ENCODE results near the gene SLAIN1. TPM values are rescaled to one million over a fixed set of nuclear protein-coding genes. Genes with fewer than 3 reads are reported as not detected.
"Not testable (repeated sequence)": the region's sequence is repeated elsewhere in the genome, so short reads cannot be mapped to it uniquely, and the experiment has no call there.

The SLAIN1 gene
- polyA plus RNA-seq (2014; cell fraction: cytosol; rRNA removed), result 52.8 and 56.3 TPM in 2 replicates
- 30.1 and 35.0 TPM in 2 replicates for polyA plus RNA-seq (2014; cell fraction: nucleus; rRNA removed)

DNA sequence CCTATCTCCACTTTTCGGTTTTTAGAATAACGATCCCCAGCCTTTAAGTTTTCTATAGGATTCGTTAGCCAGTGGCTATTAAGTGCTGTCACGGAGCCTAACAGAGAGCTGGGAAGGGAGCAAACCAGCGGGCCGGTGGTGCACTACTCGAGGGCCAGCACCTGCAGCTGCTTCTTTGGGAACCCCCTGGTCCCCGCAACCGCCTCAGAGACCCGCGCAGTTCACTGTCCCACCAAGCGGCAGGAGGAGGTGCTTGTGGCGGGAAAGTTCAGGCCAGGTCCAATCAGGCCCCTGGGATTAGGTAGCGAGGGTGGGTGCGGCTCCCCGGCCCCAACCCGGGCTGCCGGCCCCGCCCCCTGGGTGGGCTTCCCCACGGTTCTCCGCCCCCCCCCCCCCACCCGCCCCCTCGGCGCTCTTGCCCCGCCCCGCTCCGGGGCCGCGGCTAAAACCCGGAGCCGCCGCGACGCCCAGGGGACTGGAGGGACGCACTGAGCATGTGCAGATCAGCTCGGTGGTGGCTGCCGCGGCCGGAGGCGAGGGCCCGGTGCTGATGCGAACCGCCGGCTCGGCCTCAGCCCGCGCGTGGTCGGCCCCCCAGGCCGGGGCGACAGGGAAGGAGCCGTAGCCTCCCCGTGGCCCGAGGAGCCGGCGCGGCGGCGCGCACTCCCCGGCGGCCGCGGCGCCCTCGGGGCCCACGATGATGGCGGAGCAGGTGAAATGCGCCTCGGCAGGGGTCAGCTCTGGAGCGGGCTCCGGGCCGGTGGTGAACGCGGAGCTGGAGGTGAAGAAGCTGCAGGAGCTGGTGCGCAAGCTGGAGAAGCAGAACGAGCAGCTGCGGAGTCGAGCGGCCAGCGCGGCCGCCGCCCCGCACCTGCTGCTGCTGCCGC lies at the start of gene SLAIN1:
Gene SLAIN1 (plus strand): TSS at position 471 of the 887 bp plus-strand sequence. CDS start 227 bp downstream, at position 698.
- peak; percentile 90 for DNase-seq (ENCODE audit: low spot score)

DNA sequence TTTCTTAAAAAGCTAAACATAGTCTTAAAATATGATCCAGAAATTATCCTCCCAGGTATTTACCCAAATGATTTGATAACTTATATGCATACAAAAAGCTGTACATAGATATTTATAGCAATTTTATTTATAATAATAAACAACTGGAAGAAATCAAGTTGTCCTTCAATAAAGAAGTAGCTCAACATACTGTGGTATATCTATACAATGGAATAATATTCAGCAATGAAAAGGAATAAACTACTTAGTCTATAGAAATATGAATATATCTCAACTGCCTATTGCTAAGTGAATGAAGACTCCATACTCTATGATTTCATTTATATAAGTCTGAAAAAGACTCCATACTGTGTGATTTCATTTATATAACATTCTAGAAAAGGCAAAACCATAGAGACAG lies 47.1 kb upstream of the SLAIN1 start:
- DNase-seq (ENCODE audit: low spot score), result no peak

- DNase-seq (ENCODE audit: low spot score), result no peak
These were observed 44.2 kb upstream of the SLAIN1 start for GRCh38 chr13:77653301-77653700.

DNA sequence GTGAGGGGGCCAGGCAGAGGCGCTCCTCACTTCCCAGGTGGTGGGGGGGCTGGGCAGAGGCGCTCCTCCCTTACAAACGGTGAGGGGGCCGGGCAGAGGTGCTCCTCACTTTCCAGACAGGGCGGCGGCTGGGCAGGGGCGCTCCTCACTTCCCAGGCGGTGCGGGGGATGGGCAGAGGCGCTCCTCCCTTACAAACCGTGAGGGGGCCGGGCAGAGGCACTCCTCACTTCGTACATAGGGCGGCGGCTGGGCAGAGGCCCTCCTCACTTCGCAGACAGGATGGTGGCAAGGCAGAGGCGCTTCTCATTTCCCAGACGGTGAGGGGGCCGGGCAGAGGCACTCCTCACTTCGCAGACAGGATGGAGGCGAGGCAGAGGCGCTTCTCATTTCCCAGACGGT lies 37.5 kb upstream of the SLAIN1 start:
- DNase-seq (ENCODE audit: low spot score), result not testable (repeated sequence)

DNA sequence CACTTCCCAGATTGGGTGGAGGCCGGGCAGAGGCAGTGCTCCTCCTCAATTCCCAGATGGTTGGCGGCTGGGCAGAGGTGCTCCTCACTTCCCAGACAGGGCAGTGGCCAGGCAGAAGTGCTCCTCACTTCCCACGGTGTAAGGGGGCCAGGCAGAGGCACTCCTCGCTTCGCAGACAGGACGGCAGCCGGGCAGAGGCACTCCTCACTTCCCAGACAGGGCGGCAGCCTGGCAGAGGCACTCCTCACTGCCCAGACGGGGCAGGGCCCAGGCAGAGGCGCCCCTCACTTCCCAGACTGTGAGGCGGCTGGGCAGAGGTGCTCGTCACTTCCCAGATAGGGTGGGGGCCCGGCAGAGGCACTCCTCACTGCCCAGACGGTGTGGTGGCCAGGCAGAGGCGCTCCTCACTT lies 36.6 kb upstream of the SLAIN1 start:
- no peak for DNase-seq (ENCODE audit: low spot score)

DNA sequence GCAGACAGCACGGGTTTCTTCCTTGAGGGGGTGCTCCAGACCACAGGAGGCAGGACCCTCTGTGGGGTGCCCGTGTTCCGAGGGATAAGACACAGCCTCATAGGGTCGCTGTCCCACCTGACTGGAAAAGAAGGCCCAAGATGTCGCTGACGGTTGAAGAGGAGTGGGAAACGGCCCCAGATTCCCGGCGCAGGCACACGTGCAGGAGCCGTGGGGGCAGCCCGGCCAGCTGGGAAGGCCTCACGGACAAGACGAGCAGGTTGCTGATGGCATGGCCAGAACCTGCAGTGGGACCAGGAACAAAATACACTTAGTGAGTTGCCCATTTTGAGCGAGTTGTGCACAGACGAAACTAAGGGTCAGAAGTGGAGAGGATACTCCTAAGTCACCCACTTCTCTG lies 35.2 kb upstream of the SLAIN1 start:
- DNase-seq (ENCODE audit: low spot score), result not testable (repeated sequence)

DNA sequence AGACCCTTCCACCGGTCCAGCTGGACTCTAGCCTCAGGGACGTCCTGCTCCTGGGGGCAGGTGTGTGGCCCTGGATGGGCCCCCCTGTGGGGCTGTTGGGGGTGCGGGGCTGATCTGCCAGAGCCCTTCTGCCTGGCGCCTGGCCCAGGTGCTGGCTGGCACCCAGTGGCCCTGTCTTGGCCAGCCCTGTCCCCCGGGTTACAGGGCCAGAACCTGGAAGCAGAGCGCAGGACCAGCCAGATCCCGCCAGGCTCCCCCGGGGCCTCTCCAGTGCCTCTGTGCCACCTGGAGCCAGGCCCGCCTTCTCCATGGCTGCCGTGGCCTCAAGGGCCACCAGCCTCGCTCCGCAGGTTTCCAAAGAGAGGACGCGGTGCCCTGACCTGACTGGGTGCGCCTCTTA lies 34.7 kb upstream of the SLAIN1 start:
- DNase-seq (ENCODE audit: low spot score), result not testable (repeated sequence)

DNA sequence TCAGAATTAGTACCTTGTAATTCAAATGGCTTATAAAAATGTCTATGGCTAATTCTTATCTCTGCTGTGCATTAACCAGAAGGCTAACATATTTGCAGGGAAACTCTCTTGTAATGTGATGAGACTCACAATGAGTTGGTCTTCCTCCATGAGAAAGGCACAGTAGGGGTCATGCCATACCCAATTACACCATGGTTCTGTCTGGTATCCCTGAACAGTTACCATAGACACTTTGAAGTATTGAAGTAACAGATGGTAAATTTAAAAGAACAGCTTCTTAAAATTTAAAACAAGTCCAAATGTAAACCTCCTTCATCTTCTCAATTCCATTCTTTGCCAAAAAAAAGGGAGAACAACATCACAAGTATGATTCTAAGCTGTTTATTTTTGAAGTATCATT lies 22.6 kb upstream of the SLAIN1 start:
- no peak for DNase-seq (ENCODE audit: low spot score)

DNA sequence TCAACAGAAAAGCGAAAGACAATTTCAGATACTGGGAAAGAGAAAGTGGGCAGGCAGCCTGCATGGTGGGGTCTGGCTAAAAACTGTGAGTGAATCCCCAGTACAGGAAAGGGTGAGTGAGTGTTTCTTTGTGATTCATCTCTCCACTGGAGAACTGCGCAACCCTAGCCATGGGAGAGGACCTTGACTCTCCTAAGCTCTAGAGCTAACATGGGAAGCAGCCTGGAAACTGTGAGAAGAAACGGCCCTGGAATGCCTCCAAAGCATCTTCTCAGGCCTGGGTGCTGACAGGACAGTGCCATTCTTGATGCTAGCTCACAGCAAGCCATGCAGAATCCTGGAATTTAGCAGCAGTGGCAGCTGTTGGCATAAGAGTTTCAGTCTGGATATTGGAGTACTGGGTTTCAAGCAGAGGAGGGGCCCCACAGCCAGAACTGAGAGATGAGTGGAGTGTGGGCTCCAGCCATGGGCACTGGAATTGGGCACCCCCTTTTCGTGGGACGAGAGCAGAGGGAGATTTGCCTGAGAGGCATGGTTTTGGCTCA lies 18.7 kb upstream of the SLAIN1 start:
- DNase-seq (ENCODE audit: low spot score), result no peak

DNA sequence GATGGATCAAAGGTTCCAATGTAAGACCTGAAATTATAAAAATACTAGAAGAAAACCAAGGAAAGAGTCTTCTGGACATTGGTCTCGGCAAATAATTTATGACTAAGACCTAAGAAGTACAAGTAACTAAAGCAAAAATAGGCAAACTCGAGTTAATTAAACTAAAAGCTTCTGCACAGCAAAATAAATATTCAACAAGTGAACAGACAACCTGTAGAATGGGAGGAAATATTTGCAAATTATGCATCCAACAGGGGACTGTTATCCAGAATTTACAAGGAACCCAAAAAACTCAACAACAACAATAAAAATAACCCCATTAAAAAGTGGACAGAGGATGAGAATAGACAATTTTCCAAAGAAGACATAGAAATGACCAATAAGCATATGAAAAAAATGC lies 9.7 kb upstream of the SLAIN1 start:
- DNase-seq (ENCODE audit: low spot score), result no peak

- DNase-seq (ENCODE audit: low spot score), result no peak
These were observed 5.6 kb upstream of the SLAIN1 start for GRCh38 chr13:77691871-77692270.

GRCh38 chr13:77692746-77693448 lies 4.6 kb upstream of the SLAIN1 start:
- no peak for DNase-seq (ENCODE audit: low spot score)

GRCh38 chr13:77693449-77693940 lies 4.0 kb upstream of the SLAIN1 start:
- no peak for DNase-seq (ENCODE audit: low spot score)

GRCh38 chr13:77696006-77696878 lies 1.2 kb upstream of the SLAIN1 start:
- peak; percentile 66 for DNase-seq (ENCODE audit: low spot score)

- no peak for DNase-seq (ENCODE audit: low spot score)
These were observed 639 bp upstream of the SLAIN1 start for GRCh38 chr13:77696879-77697216.

DNA sequence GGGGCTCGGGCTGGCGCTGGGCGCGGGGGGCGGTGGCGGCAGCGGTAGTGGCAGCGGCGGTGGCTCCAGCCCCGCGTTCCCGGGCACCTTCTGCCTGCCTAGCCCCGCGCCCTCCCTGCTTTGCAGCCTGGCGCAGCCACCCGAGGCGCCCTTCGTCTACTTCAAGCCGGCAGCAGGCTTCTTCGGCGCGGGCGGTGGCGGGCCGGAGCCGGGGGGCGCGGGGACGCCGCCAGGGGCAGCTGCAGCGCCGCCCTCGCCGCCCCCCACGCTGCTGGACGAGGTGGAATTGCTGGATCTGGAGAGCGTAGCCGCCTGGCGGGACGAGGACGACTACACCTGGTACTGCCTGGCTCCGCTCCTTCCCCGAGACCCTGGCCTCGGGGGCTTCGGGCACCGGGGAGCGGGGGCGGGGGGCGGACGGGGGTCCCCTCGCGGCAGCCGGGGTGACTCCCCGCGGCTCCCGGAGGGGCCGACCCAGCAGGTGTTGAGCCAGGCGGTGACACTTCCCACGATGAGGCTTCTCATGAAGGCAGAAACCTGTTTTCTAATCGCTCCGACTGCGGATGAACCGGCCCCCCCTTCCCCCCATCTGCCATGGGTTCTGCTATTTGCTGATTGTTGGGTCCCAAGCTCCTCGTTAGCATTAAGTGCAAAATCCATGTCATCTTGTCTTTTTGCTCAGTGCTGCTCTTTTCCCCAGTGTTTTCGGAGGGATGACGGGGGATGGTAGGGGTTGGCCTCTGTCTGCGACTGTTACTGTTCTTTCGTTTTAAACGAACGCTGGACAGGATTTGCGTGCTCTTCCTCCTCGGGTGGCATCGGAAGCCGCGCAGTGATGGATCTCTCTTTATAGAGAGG lies 943 bp downstream of the SLAIN1 start:
- DNase-seq (ENCODE audit: low spot score), result peak; percentile 56

- DNase-seq (ENCODE audit: low spot score), result no peak
These were observed 1.7 kb downstream of the SLAIN1 start for GRCh38 chr13:77699059-77699680.

- no peak for DNase-seq (ENCODE audit: low spot score)
These were observed 3.8 kb downstream of the SLAIN1 start for GRCh38 chr13:77701305-77701704.

DNA sequence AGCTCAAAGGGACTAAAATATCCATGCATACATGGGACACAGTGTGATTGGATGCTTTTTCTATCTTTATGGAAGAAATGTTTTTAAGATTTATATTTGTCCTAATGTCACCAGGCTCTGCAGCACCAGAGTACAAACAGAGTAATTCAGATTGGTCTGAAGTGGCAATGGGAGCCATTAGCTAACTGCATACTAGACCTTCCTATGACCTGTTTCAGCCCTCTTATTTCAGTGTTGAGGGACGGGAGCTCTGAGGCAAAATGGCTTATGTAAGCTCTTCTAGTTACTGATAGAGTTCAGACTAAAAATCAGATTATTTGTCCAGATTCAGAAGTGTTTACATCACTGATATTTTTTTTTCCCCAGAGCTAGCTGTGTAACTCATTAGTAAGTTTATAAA lies 4.9 kb downstream of the SLAIN1 start:
- DNase-seq (ENCODE audit: low spot score), result no peak

DNA sequence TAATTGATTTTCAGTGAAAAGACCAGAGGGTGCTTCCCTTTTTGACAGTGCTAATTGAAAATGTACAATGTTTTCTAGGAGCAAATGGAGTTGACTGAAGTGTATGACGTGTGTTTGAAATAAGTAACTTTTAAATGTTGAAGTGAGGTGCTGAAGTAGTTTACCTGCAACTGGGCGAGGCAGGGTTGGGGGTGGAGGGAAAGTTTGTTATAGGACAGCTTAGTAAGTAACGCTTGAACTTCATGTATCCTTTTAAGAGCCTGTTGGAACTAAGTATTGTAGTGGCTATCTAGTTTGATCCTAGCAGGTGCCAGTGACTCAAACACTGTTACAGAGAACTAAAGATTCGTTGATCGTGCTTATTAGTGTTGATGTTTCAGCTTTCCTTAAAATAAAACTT lies 5.9 kb downstream of the SLAIN1 start:
- DNase-seq (ENCODE audit: low spot score), result no peak

Measured in SK-N-DZ (cell line).